NCI-H2171 (cell line): Measurements from ENCODE around the gene ZSWIM2.
"Not testable (repeated sequence)": the region's sequence is repeated elsewhere in the genome, so short reads cannot be mapped to it uniquely, and the experiment has no call there.

Source experiments
- DNase-seq: peaks from one replicate; lab custom pipeline; 2025; lab: John Stamatoyannopoulos, UW

Gene ZSWIM2, protein sequence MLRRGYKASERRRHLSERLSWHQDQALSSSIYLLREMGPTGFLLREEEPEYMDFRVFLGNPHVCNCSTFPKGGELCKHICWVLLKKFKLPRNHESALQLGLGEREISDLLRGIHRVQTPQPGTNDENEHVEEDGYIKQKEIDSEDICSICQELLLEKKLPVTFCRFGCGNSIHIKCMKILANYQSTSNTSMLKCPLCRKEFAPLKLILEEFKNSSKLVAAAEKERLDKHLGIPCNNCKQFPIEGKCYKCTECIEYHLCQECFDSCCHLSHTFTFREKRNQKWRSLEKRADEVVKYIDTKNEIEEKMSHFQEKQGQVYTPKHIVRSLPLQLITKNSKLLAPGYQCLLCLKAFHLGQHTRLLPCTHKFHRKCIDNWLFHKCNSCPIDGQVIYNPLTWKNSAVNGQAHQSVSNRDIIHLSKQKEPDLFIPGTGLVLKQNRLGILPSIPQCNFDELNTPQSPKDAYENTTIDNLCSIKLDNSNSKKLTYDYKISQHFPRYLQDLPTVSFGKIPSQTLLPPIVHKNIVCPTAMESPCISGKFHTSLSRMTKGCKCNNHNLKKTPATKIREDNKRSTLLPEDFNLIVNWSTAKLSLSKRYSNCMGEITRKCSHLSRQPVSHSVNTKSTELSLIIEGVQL

DNA sequence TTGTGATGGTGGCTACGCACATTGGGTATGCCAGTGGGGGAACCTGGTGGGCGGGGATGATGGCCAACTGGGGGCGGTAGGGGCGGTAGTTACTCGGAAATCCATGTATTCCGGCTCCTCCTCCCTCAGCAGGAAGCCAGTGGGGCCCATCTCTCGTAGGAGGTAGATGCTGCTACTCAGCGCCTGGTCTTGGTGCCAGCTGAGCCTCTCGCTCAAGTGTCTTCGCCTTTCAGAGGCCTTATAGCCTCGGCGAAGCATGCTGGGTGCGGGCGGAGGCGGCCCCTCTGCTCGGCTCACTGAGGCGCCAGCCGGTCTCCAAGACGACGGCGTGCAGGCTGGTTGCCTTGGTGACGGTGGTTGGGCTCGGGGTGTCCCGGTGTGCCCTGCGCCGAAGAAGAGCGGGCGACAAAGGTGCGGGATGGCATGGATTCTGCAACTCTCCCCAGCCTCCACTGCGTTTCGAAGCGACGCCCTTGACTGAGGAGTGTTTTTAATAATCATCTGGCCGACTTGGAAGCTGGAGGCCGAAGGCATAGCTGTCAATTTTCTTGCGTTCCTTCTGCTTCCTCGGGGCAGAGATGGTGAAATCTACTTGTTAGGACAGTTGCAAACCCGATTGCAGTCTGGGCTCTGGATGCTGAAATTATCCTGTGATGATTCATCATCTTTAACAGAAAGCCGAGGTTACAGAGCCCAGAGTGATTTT, at the start of gene ZSWIM2:
TSS of gene ZSWIM2 (minus strand) at position 298 of the 706 bp plus-strand sequence. CDS start at position 258, 40 bp downstream.
- DNase-seq = peak; percentile 92

DNA sequence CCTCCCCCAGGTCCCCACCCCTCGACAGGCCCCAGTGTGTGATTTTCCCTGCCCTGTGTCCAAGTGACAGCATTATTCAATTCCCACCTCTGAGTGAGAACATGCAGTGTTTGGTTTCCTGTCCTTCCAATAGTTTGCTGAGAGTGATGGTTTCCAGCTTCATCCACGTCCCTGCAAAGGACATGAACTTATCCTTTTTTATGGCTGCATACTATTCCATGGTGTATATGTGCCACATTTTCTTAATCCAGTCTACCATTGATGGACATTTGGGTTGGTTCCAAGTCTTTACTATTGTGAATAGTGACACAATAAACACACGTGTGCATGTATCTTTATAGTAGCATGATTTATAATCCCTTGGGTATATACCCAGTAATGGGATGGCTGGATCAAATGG, 47.2 kb upstream of the ZSWIM2 start:
- DNase-seq = not testable (repeated sequence)

DNA sequence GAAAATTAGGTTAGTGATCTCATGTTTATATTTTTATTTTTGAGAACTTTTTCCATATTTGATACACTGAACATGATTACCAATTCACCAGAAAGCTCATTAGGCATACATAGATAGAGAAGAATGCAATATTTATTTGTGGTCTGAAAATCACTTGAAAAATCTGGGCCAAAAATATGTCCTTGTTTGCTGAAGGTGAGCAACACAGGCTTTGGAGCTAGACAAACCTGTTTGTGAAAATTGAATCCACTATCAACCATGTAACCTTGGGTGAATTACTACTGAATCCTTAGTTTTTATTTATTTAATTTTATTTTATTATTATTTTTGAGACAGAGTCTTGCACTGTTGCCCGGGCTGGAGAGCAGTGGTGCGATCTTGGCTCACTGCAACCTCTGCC, 46.5 kb upstream of the ZSWIM2 start:
- DNase-seq = no peak

- DNase-seq = no peak
These were observed 45.5 kb upstream of the ZSWIM2 start for GRCh38 chr2:186894478-186894877.

DNA sequence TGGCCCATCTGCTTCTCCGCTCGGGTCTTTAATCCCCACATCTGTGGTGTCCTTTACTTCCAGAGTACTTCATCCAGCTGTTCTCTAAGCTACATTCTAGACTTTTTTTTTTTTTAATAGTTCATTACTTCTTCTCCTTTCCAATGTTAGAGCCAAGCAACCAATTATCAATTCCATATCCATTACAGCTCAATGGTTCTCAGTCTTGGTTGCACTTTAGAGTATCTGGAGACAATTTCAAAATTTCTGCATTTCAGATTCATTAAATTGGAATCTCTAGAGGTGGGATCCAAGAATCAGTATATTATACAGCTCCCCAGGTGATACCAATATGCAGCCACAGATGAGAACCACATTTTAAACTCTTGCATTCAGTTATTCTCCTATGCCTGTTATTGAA, 43.9 kb upstream of the ZSWIM2 start:
- DNase-seq = no peak

GRCh38 chr2:186891185-186891621, 42.2 kb upstream of the ZSWIM2 start:
- no peak for DNase-seq

DNA sequence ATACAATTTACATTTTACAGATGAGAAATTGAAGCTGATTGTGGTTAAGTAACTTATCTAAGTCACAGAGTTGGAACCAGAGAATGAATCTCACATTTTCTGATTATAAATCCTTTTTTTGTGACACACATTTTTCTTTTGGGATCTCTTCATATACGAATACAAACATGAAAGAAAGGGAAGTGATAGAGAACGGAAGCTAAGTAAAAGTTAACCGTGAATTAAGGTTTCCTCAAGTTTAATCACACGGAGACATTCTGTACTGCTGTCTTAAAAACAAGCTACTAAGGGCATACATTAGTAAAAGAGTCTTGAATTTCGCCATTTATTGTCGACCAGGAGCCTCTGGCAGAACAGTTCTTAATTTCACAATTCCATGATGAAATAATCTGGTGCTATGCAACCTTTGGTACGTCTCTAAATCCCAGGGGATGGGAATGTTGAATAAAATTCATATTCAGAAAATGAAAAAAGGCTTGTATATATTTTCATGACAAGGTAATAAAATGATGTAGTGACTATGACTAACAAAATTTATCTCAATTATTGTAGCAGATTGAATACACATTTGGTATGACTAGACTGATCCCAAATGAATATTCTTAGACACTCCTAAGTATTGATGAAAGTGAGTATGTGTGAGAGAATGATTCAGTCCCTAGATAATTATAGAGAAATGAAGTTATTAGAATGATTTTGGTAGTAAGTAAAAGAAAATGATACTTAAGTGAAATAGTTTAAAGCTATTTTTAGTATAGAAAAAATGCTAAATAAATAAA, 40.3 kb upstream of the ZSWIM2 start:
- no peak for DNase-seq

DNA sequence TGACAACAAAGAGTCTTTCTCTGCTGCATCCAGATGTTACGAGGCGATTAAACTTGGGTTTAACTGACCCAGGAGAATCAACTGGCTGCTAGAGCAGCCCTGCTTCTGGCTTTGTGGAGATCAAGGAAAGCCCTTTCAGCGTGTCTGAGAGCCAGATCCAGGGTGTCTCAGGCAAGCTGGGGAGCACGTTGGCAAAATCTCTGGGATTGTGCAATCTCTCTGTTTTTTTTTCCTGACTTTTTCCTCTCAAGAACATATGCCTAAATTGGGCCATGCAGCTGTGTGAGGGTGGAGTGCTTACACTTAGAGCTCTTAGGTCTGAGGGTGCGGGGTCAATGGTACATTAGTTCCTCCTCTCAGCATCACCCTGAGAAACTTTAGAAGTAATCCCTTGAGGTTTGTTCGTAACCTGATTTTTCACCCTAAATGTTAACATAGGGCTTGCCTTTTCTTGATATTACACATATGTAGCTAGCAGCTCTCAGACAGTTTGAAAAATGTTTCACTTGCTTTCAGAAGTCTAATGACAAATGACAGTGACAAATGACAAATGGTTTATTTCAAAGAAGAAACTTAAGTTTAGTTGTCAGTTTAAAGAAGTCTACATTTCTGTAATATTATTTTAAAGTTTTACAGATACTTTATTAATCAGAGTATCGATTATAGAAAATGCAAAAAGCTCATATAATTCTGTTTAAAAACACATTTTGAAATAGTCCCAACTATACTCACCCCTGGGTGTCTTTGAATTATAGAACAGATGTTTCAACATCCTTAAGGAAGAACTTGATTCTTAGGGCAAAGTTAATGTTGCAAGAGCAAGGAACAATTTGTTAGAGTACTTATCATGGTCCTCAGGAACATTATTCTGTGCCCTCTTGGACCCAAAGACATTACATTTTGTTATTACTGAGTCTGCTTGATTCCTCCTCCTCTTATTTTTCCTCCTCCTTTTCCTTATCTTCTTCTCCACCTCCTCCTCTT, 38.4 kb upstream of the ZSWIM2 start:
- DNase-seq = peak; percentile 10

DNA sequence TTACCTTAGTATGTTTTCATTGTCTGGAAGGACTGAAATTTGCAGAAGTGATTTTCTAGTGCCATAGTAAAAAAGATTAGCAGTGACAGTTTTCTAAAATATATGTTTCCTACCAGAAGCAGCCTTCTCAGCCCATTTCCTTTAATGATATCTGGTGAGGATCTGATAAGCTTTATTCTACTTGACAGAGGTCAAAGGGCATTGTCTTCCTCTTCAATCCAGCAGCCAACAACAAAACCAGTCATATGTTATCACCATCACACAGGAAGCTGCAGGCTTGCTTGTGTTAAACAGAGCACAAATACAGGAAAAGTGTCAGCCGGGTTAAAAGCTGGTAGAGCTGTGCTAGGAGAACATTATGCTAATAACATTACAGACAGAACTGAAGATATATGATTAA, 35.6 kb upstream of the ZSWIM2 start:
- no peak for DNase-seq

GRCh38 chr2:186883666-186884065, 34.7 kb upstream of the ZSWIM2 start:
- no peak for DNase-seq

- DNase-seq = peak; percentile 80
These were observed 33.6 kb upstream of the ZSWIM2 start for GRCh38 chr2:186882511-186883071.

DNA sequence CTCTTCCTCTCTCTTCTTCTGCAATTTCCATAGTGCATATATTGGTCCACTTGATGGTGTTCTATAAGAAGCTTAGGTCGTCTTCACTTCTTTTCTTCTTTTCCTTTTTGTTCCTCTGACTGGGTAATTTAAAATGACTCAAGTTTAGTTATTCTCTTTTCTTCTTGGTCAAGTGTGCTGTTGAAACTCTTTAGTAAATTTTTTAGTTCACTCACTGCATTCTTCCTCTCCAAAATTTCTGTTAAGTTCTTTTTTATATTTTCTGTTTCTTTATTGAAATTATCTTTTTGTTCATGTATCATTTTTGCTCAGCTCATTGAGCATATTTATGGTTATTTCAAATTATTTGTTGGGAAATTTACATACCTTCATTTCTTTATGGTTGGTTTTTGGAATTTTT, 32.7 kb upstream of the ZSWIM2 start:
- no peak for DNase-seq

DNA sequence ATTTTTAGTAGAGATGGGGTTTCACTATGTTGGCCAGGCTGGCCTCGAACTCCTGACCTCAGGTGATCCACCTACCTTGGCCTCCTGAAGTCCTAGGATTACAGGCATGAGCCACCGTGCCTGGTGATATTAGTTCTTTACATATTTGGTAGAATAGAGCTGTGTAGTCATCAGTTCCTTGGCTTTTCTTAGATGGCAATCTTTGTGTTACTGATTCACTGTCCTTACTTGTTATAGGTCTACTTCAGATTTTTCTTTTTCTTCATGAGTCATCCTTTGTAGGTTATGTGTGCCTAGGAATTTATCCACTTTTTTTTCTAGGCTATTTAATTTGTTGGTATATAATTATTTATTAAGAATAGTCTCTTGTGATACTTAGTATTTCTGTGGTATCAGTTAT, 30.3 kb upstream of the ZSWIM2 start:
- no peak for DNase-seq

- DNase-seq = no peak
These were observed 25.7 kb upstream of the ZSWIM2 start for GRCh38 chr2:186874713-186875112.

DNA sequence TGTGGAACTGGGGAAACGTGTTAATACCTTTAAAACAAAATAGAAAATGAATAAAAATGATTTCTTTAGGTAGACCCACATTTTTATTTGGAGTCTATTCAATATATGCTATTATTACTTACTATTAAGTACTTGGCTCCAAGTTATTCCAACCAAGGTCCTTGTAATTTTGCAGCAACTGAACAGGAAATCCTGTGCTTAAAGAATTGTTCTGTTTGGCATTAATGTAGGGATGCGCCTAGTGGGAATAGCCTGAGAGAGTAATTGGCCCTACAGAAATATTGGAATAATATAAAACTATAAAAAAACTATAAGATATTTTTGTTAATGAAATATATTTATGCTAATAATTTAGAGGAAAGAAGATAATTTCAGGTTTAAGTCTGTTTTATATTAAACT, 22.9 kb upstream of the ZSWIM2 start:
- no peak for DNase-seq

DNA sequence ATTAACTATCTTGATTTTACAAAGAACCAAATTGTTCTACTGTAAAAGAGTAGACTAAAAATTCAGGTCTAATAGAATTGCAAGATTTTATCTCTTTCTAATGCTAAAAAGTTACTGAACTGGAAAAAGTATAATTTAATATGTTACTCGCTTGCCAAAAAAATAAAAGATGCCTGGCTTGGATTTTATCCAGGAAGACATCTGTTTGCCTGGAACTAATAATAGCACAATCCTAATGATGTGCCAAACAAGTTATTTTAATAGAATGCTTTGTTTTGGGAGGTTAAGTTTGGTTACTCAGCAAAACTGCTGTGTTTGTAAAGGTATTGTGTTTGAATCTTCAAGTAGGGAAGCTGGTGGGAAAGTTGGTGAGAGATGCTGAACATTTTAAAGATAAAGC, 19.4 kb upstream of the ZSWIM2 start:
- peak; percentile 65 for DNase-seq

- DNase-seq = peak; percentile 64
These were observed 14.1 kb upstream of the ZSWIM2 start for GRCh38 chr2:186862869-186863709.

DNA sequence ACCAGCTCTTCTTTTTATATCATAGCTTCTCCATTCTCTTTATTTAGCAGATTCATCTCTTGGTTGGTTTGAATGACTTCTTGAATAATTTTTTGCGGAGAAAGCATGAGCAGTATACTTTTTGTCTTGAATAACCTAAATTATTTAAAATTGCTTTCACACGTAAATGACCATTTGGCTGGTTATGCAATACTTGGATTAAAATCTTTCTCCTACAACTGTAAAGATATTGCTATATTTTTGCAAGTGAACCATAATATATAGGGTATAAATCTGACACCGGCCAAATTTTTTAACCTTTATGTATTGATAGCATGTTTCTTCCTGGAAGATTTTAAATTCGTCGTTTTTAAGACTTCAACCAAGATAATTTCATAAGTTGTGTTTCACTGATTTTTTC, 6.2 kb upstream of the ZSWIM2 start:
- DNase-seq = no peak

DNA sequence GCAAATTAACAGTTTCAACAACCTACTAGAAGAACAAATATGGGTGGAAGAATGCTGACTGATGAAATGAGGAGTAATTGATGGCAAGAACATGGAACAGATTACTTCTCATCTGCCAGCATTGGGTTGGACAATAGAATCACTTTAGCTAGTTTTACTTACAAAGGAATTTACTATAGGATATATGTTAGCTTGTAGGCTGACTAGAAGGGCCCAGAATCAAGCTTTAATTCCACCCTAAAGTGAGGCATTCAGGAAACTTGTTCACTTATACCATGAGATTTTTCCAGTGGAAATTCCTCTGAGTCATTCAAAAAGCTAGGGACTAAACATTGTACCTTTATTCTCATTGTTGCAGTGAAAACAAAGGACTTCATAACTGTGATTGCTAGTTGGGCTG, 5.0 kb upstream of the ZSWIM2 start:
- no peak for DNase-seq

GRCh38 chr2:186852508-186852907, 3.5 kb upstream of the ZSWIM2 start:
- DNase-seq = no peak
